K562 (cell line): Measurements from ENCODE around the gene SPHK2. TPM values are rescaled to one million over a fixed set of nuclear protein-coding genes. Genes with fewer than 3 reads are reported as not detected.

Source experiments
- AFF1 ChIP-seq, 2 experiments: fragments of 450-650 bp; IDR thresholded peaks; 2 replicates each; pipeline ENCODE4 v1.6.1; 2018; ENCODE audit warnings: mild to moderate bottlenecking in 2 of 2, low read depth in 1 of 2; ENCODE audit not compliant: partially characterized antibody in 2 of 2
- ARID1B ChIP-seq: fragments of 450-650 bp; IDR thresholded peaks from 2 replicates; pipeline ENCODE4 v1.6.1; 2016; ENCODE audit warnings: antibody characterized with exemption, mild to moderate bottlenecking, inconsistent platforms
- ARNT ChIP-seq, 2 experiments: fragments of 450-650 bp; IDR thresholded peaks; 2 replicates each; pipeline ENCODE4 v1.6.1; 2016; ENCODE audit warnings: mild to moderate bottlenecking in 1 of 2
- BCOR ChIP-seq: fragments of 450-650 bp; IDR thresholded peaks from 2 replicates; pipeline ENCODE4 v1.6.1; 2016
- CBX2 ChIP-seq: fragments of 200-600 bp; sonication (generic); IDR thresholded peaks from one replicate; pipeline ENCODE4 v1.6.1; 2012; ENCODE audit warnings: mild to moderate bottlenecking, low read length, inconsistent platforms; ENCODE audit not compliant: insufficient read depth, poor library complexity, severe bottlenecking
- DPF2 ChIP-seq: fragments of 450-650 bp; IDR thresholded peaks from 2 replicates; pipeline ENCODE4 v1.6.1; 2016
- EWSR1 ChIP-seq: fragments of 450-650 bp; IDR thresholded peaks from 2 replicates; pipeline ENCODE4 v1.6.1; 2018; ENCODE audit warnings: borderline replicate concordance, mild to moderate bottlenecking, low read depth, moderate library complexity; ENCODE audit not compliant: partially characterized antibody
- FOXO4 ChIP-seq: fragments of 450-650 bp; formaldehyde crosslinking; IDR thresholded peaks from 2 replicates; pipeline ENCODE4 v1.4.0; 2020; ENCODE audit warnings: mild to moderate bottlenecking, moderate library complexity
- GABPB2 ChIP-seq: fragments of 250-450 bp; sonication (Bioruptor Pico); conservative IDR thresholded peaks from 2 replicates; pipeline ENCODE4 v1.5.1; 2021; ENCODE audit warnings: mild to moderate bottlenecking
- KDM1A ChIP-seq, 2 experiments: fragments of 450-650 bp; IDR thresholded peaks; 2 replicates each; pipeline ENCODE4 v1.6.1; 2016; ENCODE audit warnings: mild to moderate bottlenecking in 2 of 2
- KLF16 ChIP-seq: IDR thresholded peaks from 2 replicates; pipeline ENCODE4 v1.6.1; 2016; ENCODE audit warnings: antibody characterized with exemption
- LCOR ChIP-seq: sonication (generic); formaldehyde crosslinking; IDR thresholded peaks from 2 replicates; pipeline ENCODE4 v1.8.0; 2022; ENCODE audit warnings: mild to moderate bottlenecking, missing genetic modification reagents
- MAX ChIP-seq: sonication (generic); formaldehyde crosslinking; IDR thresholded peaks from 2 replicates; pipeline ENCODE4 v1.9.0; 2022; ENCODE audit warnings: mild to moderate bottlenecking, missing genetic modification reagents
- NCOR1 ChIP-seq: fragments of 450-650 bp; IDR thresholded peaks from 2 replicates; pipeline ENCODE4 v1.6.1; 2016; ENCODE audit warnings: mild to moderate bottlenecking, moderate library complexity
- PCBP2 ChIP-seq: fragments of 200-400 bp; formaldehyde crosslinking; IDR thresholded peaks from 2 replicates; pipeline ENCODE4 v1.6.1; 2018; ENCODE audit warnings: low read length, low read depth, mild to moderate bottlenecking, moderate library complexity; ENCODE audit not compliant: poor library complexity, severe bottlenecking
- POLR2G ChIP-seq: fragments of 200-400 bp; formaldehyde crosslinking; IDR thresholded peaks from 2 replicates; pipeline ENCODE4 v1.6.1; 2017; ENCODE audit warnings: low read depth, mild to moderate bottlenecking, antibody characterized with exemption, low read length, moderate library complexity
- RBM22 ChIP-seq: fragments of 200-400 bp; formaldehyde crosslinking; IDR thresholded peaks from 2 replicates; pipeline ENCODE4 v1.6.1; 2018; ENCODE audit warnings: low read length, low read depth; ENCODE audit not compliant: poor library complexity, severe bottlenecking
- STAT5B ChIP-seq: fragments of 250-450 bp; sonication (Bioruptor Pico); IDR thresholded peaks from 2 replicates; pipeline ENCODE4 v1.8.0; 2021; ENCODE audit warnings: mild to moderate bottlenecking, inconsistent platforms
- ZBTB33 ChIP-seq: sonication (generic); formaldehyde crosslinking; IDR thresholded peaks from 2 replicates; pipeline ENCODE4 v1.8.1; 2023; ENCODE audit warnings: mild to moderate bottlenecking, missing genetic modification reagents
- ZKSCAN1 ChIP-seq: fragments of 150-350 bp; IDR thresholded peaks from 2 replicates; pipeline ENCODE4 v1.6.1; 2016; ENCODE audit warnings: low read depth, low read length
- ZNF316 ChIP-seq: fragments of 450-650 bp; IDR thresholded peaks from 2 replicates; pipeline ENCODE4 v1.6.1; 2016
- polyA plus RNA-seq, 8 experiments: library from polyadenylated mRNA; depleted of rRNA in 4 of 8; stranded (reverse) in 5 of 8; unstranded in 3 of 8; fragments of >200 nt; fragmentation: Nextera tagmentation in 2 of 8; fragmentation: Illumina TruSeq in 1 of 8; extraction: Ambion mirVana in 2 of 8; extraction: Trizol in 1 of 8; gene quantifications; 2 replicates each; pipeline versions ENCODE4 v1.2.1 to v1.2.3, GENCODE V29; 2011 to 2014; ENCODE audit warnings: inconsistent platforms in 1 of 8, missing spikeins in 1 of 8
- total RNA-seq, 7 experiments: library from RNA; depleted of rRNA in 6 of 7; stranded (reverse); fragments of >200 nt in 6 of 7; fragmentation: Illumina TruSeq in 2 of 7; extraction: Trizol in 2 of 7; gene quantifications; 2 replicates each; pipeline versions ENCODE4 v1.2.1 to v1.2.3, GENCODE V29; 2011 to 2021; ENCODE audit warnings: low replicate concordance in 1 of 7

Gene SPHK2
- total and polyA plus RNA-seq, 9 of the 15 experiments (the other 6 are each of a cell fraction or from before 2014, with no cell fraction given) = 0.10 to 15.2 (median 2.9) TPM

GRCh38 chr19:48639483-48640375 is 20.4 kb downstream of the SPHK2 start (continued):
- TF ChIP-seq ZKSCAN1 (no peak), BCOR (no peak), ARID1B (peak; percentile 67), KLF16 (no peak), LCOR (CRISPR knock-in tag) (peak; percentile 56; the same call in 1 of the 2 replicates), CBX2 (no peak), PCBP2 (no peak), ZNF316 (no peak), AFF1 (IDR thresholded peaks at IDR 0.05; ENCODE audit: low read depth in 1 of 2, partially characterized antibody in 2 of 2) (peak in 1 of 2 experiments; percentile 20), DPF2 (peak; percentile 82; the same call in 1 of the 2 replicates), ARNT (IDR thresholded peaks at IDR 0.05) (no peak), MAX (CRISPR knock-in tag) (no peak; the same call in 1 of the 2 replicates), STAT5B (CRISPR knock-in tag) (no peak), KDM1A (IDR thresholded peaks at IDR 0.05) (peak in 1 of 2 experiments; percentile 54; a peak in 1 of 4 replicates), RBM22 (no peak), GABPB2 (CRISPR knock-in tag) (no peak), EWSR1 (no peak), POLR2G (peak; percentile 57), FOXO4 (CRISPR knock-in tag) (no peak), ZBTB33 (CRISPR knock-in tag) (no peak), NCOR1 (no peak)
